Osteocyte (in vitro differentiated cells): Measurements from ENCODE around the gene SCLT1. TPM values are rescaled to one million over a fixed set of nuclear protein-coding genes. Genes with fewer than 3 reads are reported as not detected.
A peak's percentile ranks its signal among the peaks of the same experiment; 100 is the strongest.

Experiments
- DNase-seq: peaks from one replicate; pipeline ENCODE4 v3.0.0; 2021; ENCODE audit warnings: mixed read lengths; ENCODE audit not compliant: unreplicated experiment; ENCODE audit errors: extremely low spot score
- H3K27ac Mint-ChIP-seq: one replicate; pipeline ENCODE4 v1.8.0; 2021; ENCODE audit warnings: mild to moderate bottlenecking, mixed read lengths; ENCODE audit not compliant: unreplicated experiment
- H3K27me3 Mint-ChIP-seq: one replicate; pipeline ENCODE4 v1.8.0; 2021; ENCODE audit warnings: mixed read lengths; ENCODE audit not compliant: unreplicated experiment
- H3K36me3 Mint-ChIP-seq: one replicate; pipeline ENCODE4 v1.8.0; 2021; ENCODE audit warnings: mixed read lengths; ENCODE audit not compliant: unreplicated experiment
- H3K4me1 Mint-ChIP-seq: one replicate; pipeline ENCODE4 v1.8.0; 2021; ENCODE audit warnings: mixed read lengths; ENCODE audit not compliant: unreplicated experiment
- H3K4me3 Mint-ChIP-seq: one replicate; pipeline ENCODE4 v1.8.0; 2021; ENCODE audit warnings: mild to moderate bottlenecking, moderate library complexity, mixed read lengths; ENCODE audit not compliant: unreplicated experiment
- H3K9me3 Mint-ChIP-seq: one replicate; pipeline ENCODE4 v1.8.0; 2021; ENCODE audit warnings: mixed read lengths; ENCODE audit not compliant: unreplicated experiment
- CTCF ChIP-seq: fragments of 200-600 bp; sonication (generic); IDR thresholded peaks from 2 replicates; pipeline ENCODE4 v1.5.0; 2021; ENCODE audit warnings: antibody characterized with exemption, mild to moderate bottlenecking, moderate library complexity
- total RNA-seq: library from RNA; stranded (reverse); gene quantifications from 2 replicates; pipeline ENCODE4 v1.2.1, GENCODE V29; 2021

Gene SCLT1
- total RNA-seq, 1 donor from 2014 or later, result 13.6 TPM

- peaks cover 28% of the 10 kb centered on the region for H3K36me3 Mint-ChIP-seq
Observed at GRCh38 chr4:128866691-128867090, 226.6 kb downstream of the SCLT1 start.

GRCh38 chr4:128866269-128866668, 227.1 kb downstream of the SCLT1 start:
- DNase-seq, result no peak
- Mint-ChIP-seq H3K36me3 (peaks cover 27% of the 10 kb centered on the region), H3K27ac (no peak overlapping the region), H3K4me3 (no peak overlapping the region), H3K4me1 (peaks cover 3% of the 10 kb centered on the region), H3K9me3 (no peaks in the 10 kb centered on the region), H3K27me3 (no peaks in the 10 kb centered on the region)
- TF ChIP-seq CTCF, result no peak

More at GRCh38 chr4:128866691-128867090, 226.6 kb downstream of the SCLT1 start:
- DNase-seq, result no peak
- H3K4me3 Mint-ChIP-seq, result no peak overlapping the region
- H3K27ac Mint-ChIP-seq, result no peak overlapping the region
- H3K9me3 Mint-ChIP-seq, result no peaks in the 10 kb centered on the region
- peaks cover 3% of the 10 kb centered on the region for H3K4me1 Mint-ChIP-seq
- TF ChIP-seq CTCF, result no peak
- H3K27me3 Mint-ChIP-seq, result no peaks in the 10 kb centered on the region

- Mint-ChIP-seq H3K9me3 (no peaks in the 10 kb centered on the region), H3K36me3 (peaks cover 27% of the 10 kb centered on the region), H3K4me1 (peaks cover 4% of the 10 kb centered on the region), H3K4me3 (no peak overlapping the region), H3K27ac (no peak overlapping the region), H3K27me3 (no peaks in the 10 kb centered on the region)
- TF ChIP-seq CTCF, result no peak
- no peak for DNase-seq
Observed at GRCh38 chr4:128865132-128865531, 228.2 kb downstream of the SCLT1 start.

GRCh38 chr4:128863312-128864075, 229.8 kb downstream of the SCLT1 start:
- Mint-ChIP-seq H3K4me3 (no peak overlapping the region), H3K36me3 (peaks cover 21% of the 10 kb centered on the region)

More at GRCh38 chr4:128863312-128864075, 229.8 kb downstream of the SCLT1 start:
- Mint-ChIP-seq H3K9me3 (no peaks in the 10 kb centered on the region), H3K4me1 (peaks cover 14% of the 10 kb centered on the region), H3K27ac (no peak overlapping the region), H3K27me3 (no peaks in the 10 kb centered on the region)
- TF ChIP-seq CTCF, result peak; percentile 92
- peak; percentile 91 for DNase-seq
